Adrenal gland (tissue), 5 donors: ENCODE measurements around the gene RTCB.

Experiments
- POLR2A ChIP-seq, 2 donors: fragments of 450-650 bp; IDR thresholded peaks; one replicate each; pipeline ENCODE4 v1.6.1; 2017; ENCODE audit warnings: antibody characterized with exemption in 2 of 2, mild to moderate bottlenecking in 2 of 2, moderate library complexity in 1 of 2
- TF ChIP-seq, protein P1 (sequence below), 6 experiments: fragments of 450-650 bp in 4 of 6; fragments of 200-600 bp in 2 of 6; sonication (generic) in 1 of 6; IDR thresholded peaks; 1 replicate in 5 of 6; 2 replicates in 1 of 6; pipeline versions ENCODE4 v1.5.1 to v1.8.0; 2016 to 2021; ENCODE audit warnings: antibody characterized with exemption in 6 of 6, mild to moderate bottlenecking in 2 of 6, moderate library complexity in 1 of 6
- donor health status: DM: no; HTN: no; CAD: no.

DNA sequence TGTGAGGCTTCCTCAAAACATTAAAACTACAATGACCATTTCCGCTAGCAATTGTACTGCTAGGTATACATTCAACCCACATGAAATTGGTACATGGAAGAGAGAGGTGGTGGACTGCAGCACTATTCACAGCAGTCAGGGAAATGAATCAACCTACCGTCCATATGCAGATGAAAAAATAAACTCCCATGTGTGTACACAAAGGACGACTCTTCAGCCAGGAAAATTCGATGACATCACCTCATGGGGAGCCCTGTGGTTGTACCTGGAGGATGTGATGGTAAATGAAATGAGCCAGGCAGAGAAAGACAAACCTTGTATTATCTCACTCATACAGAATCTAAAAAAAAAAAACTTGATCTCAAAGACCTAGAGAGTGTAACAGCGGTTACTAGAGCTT lies 31.1 kb downstream of the RTCB start:
- TF ChIP-seq, protein P1, sequence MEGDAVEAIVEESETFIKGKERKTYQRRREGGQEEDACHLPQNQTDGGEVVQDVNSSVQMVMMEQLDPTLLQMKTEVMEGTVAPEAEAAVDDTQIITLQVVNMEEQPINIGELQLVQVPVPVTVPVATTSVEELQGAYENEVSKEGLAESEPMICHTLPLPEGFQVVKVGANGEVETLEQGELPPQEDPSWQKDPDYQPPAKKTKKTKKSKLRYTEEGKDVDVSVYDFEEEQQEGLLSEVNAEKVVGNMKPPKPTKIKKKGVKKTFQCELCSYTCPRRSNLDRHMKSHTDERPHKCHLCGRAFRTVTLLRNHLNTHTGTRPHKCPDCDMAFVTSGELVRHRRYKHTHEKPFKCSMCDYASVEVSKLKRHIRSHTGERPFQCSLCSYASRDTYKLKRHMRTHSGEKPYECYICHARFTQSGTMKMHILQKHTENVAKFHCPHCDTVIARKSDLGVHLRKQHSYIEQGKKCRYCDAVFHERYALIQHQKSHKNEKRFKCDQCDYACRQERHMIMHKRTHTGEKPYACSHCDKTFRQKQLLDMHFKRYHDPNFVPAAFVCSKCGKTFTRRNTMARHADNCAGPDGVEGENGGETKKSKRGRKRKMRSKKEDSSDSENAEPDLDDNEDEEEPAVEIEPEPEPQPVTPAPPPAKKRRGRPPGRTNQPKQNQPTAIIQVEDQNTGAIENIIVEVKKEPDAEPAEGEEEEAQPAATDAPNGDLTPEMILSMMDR (IDR thresholded peaks at IDR 0.05) = no peak
- TF ChIP-seq POLR2A (IDR thresholded peaks at IDR 0.05) = no peak
